OCI-LY7 (cell line): ENCODE results near the gene KLHDC8B.

Experiments
- CTCF ChIP-seq: fragments of 200-600 bp; sonication (generic); conservative IDR thresholded peaks from 2 replicates; pipeline ENCODE4 v1.5.1; 2014; ENCODE audit warnings: mild to moderate bottlenecking, antibody characterized with exemption, low read length, moderate library complexity, mixed read lengths
- EZH2phosphoT487 ChIP-seq: fragments of 200-600 bp; sonication (generic); IDR thresholded peaks from 2 replicates; pipeline ENCODE4 v1.6.1; 2018; ENCODE audit warnings: low read depth, borderline replicate concordance, mild to moderate bottlenecking, mixed run types, antibody characterized with exemption, low read length, moderate library complexity, mixed read lengths

GRCh38 chr3:49166752-49167556, 4.4 kb upstream of the KLHDC8B start:
- TF ChIP-seq CTCF = no peak
- no peak for TF ChIP-seq EZH2phosphoT487
